Uterus (tissue), 4 donors: ENCODE results near the gene DHPS. TPM values are rescaled to one million over a fixed set of nuclear protein-coding genes. Genes with fewer than 3 reads are reported as not detected.
"Not testable (repeated sequence)": the region's sequence is repeated elsewhere in the genome, so short reads cannot be mapped to it uniquely, and the experiment has no call there.

Source experiments
- DNase-seq, 2 donors: peaks; one replicate each; pipeline ENCODE4 v3.0.0-alpha.2; 2019 to 2020
- H3K27ac ChIP-seq, 2 donors: fragments of 200-600 bp; sonication (generic); 1 replicate in 1 of 2; 2 replicates in 1 of 2; pipeline ENCODE4 v1.5.1; 2016 to 2018
- H3K27me3 ChIP-seq, 2 donors: fragments of 200-600 bp; sonication (generic); one replicate each; pipeline ENCODE4 v1.5.1; 2018 to 2019; ENCODE audit warnings: control low read depth in 1 of 2
- H3K36me3 ChIP-seq, 2 donors: fragments of 200-600 bp; sonication (generic); one replicate each; pipeline ENCODE4 v1.5.1; 2019; ENCODE audit warnings: control low read depth in 1 of 2
- H3K4me1 ChIP-seq, 2 donors: fragments of 200-600 bp; sonication (generic); one replicate each; pipeline ENCODE4 v1.5.1; 2018 to 2019; ENCODE audit warnings: control low read depth in 1 of 2
- H3K4me3 ChIP-seq, 2 donors: fragments of 200-600 bp; sonication (generic); 1 replicate in 1 of 2; 2 replicates in 1 of 2; pipeline ENCODE4 v1.5.1; 2018 to 2019; ENCODE audit warnings: mild to moderate bottlenecking in 1 of 2
- H3K9me3 ChIP-seq, 2 donors: fragments of 200-600 bp; sonication (generic); one replicate each; pipeline ENCODE4 v1.5.1; 2019; ENCODE audit warnings: control low read depth in 1 of 2
- CTCF ChIP-seq, 4 experiments: fragments of 200-600 bp in 2 of 4; fragments of 450-650 bp in 2 of 4; sonication (generic) in 2 of 4; IDR thresholded peaks; one replicate each; pipeline ENCODE4 v1.5.1; 2016 to 2019; ENCODE audit warnings: antibody characterized with exemption in 4 of 4, mild to moderate bottlenecking in 2 of 4, moderate library complexity in 1 of 4
- POLR2A ChIP-seq, 2 donors: fragments of 450-650 bp; IDR thresholded peaks; one replicate each; pipeline ENCODE4 v1.6.1; 2016; ENCODE audit warnings: antibody characterized with exemption in 2 of 2, mild to moderate bottlenecking in 1 of 2, moderate library complexity in 1 of 2
- intact Hi-C: fragments of 100-400 bp; cut with DNase I; formaldehyde crosslinking; loops from one replicate; pipeline ENCODE4 v1.15.1; 2023; ENCODE audit warnings: low total_unique reads
- total RNA-seq, 4 donors: library from RNA; depleted of rRNA in 3 of 4; stranded (reverse); fragments of >200 nt in 3 of 4; gene quantifications; one replicate each; pipeline versions ENCODE4 v1.1.0 to v1.2.4, GENCODE V29; 2014 to 2023
- donor health status: DM: yes; HTN: yes; CAD: no.

Gene DHPS
- 100 to 1,000 TPM in 2 of 4 donors, 10 to 100 TPM in 2; 70.9 to 125 (median 97.1) TPM for total RNA-seq

DNA sequence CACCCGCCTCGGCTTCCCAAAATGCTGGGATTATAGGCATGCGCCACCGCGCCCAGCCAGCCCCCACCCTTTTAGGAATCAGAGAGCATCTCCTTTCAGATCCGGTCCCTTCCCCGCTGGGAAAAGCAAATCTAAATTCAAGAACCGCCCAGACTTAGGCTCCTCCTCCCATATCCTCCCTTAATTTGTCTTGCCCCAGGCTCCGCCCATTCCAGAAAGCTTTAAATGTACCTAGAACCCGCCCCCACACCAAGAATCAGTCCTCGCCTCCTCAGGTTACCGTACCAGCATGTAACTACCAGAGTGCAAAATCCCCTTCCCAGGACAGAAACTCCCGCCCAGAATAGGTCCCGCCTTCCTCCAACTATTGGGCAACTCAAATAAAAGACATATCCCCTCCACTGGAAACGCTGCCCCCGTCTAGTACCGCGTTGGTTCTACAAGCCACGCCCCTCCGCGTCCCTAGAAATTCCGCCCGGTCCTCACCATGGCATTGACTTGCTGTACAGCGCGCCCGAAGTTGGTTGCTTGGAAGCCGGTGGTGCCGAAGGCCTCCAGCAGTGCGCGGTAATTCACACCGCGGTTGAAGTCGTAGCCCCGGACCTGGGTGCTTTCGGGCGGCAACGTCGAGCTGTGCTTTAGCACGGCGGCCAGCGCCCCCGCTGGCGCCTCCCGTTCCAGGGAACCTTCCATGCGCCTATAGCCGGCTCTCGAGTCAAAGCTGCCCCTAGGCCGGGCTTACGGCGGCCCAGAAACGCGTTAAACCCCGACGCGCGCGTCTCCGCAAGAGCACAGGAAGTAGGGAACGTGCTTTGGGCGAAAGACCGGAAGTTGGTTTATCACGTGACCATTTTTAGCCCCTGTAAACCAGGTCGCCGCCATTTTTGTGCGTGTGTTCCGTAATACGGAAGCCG, at the start of gene DHPS:
TSS of gene DHPS (minus strand) at position 807 of the 914 bp plus-strand sequence. CDS start at position 693, 114 bp downstream.
- intact Hi-C loops: no loop called here
- TF ChIP-seq CTCF (IDR thresholded peaks at IDR 0.05) (peak in 1 of 4 experiments; percentile 19), POLR2A (IDR thresholded peaks at IDR 0.05) (peak; percentile 15 to 53)

GRCh38 chr19:12731337-12731736, 49.7 kb upstream of the DHPS start:
- no peak for TF ChIP-seq CTCF (IDR thresholded peaks at IDR 0.05)
- no peak for TF ChIP-seq POLR2A (IDR thresholded peaks at IDR 0.05)
- no peaks in the 10 kb centered on the region for H3K27me3 ChIP-seq
- no peaks in the 10 kb centered on the region for H3K36me3 ChIP-seq
- H3K9me3 ChIP-seq: no peaks in the 10 kb centered on the region
- H3K27ac ChIP-seq: no peak overlapping the region
- intact Hi-C loops: no loop called here
- DNase-seq: no peak
- H3K4me3 ChIP-seq: no peak overlapping the region
- H3K4me1 ChIP-seq: peaks cover 8 to 15% of the 10 kb centered on the region in 2 donors

More for the DNA sequence above, at the start of gene DHPS:
- Histone ChIP-seq H3K4me3 (peak within 1 kb of the TSS; percentile 93 to 96), H3K36me3 (no peaks in the 10 kb centered on the region), H3K4me1 (no peaks in the 10 kb centered on the region), H3K27ac (peak within 1 kb of the TSS; percentile 88 to 98), H3K27me3 (no peaks in the 10 kb centered on the region), H3K9me3 (no peaks in the 10 kb centered on the region)
- DNase-seq: peak; percentile 89 to 96

DNA sequence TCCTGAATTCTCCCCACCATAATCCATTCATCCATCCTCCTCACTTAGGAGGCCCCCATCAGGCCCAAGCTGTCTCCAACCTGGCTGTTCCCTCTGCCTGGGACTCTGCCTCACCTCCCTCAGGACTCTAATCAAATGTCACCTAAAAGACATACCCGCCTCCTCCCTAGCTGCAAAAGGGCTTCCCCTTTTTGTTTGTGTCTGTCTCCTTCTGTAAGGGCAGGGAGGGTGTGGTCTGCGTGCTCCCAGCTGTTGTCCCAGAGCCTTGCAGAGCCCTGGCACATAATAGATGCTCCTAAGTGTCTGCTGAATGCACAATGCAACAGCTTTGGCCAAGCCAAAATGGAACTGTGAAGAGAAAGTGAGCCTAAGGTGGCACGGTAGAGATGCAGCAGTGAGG, 48.4 kb upstream of the DHPS start:
- no peaks in the 10 kb centered on the region for H3K9me3 ChIP-seq
- no peak overlapping the region for H3K4me3 ChIP-seq
- H3K27ac ChIP-seq: no peak overlapping the region
- no peak for DNase-seq
- TF ChIP-seq POLR2A (IDR thresholded peaks at IDR 0.05): no peak
- no peak for TF ChIP-seq CTCF (IDR thresholded peaks at IDR 0.05)
- intact Hi-C loops: no loop called here
- H3K4me1 ChIP-seq: peaks cover 8 to 15% of the 10 kb centered on the region in 2 donors
- H3K36me3 ChIP-seq: no peaks in the 10 kb centered on the region
- no peaks in the 10 kb centered on the region for H3K27me3 ChIP-seq

- Histone ChIP-seq H3K36me3 (no peaks in the 10 kb centered on the region), H3K27me3 (no peaks in the 10 kb centered on the region), H3K4me1 (peaks cover 3 to 8% of the 10 kb centered on the region in 2 donors), H3K9me3 (no peaks in the 10 kb centered on the region), H3K4me3 (no peak overlapping the region), H3K27ac (no peak overlapping the region)
- DNase-seq: no peak
- TF ChIP-seq POLR2A (IDR thresholded peaks at IDR 0.05) (no peak), CTCF (IDR thresholded peaks at IDR 0.05) (no peak)
- intact Hi-C loops: no loop called here
Observed at GRCh38 chr19:12727745-12728433, 46.2 kb upstream of the DHPS start.

DNA sequence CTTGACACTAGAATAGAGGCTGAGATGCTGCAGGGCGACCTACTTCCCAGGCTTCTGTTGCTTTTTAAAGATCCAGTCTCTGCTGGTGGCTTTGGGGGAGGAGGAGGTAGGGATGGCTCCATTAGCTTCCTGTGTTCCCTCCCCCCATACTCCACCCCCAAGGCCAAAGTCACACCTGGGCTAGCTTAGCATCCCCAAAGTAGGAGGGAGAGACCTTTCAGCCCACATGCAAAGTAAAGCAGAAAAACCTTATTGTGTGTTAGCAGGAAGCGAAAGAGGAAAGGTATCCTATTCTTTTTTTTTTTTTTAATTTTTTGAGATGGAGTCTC, 45.3 kb upstream of the DHPS start:
- intact Hi-C loops: no loop called here
- Histone ChIP-seq H3K27me3 (no peaks in the 10 kb centered on the region), H3K36me3 (no peaks in the 10 kb centered on the region), H3K27ac (no peak overlapping the region), H3K4me3 (no peak overlapping the region), H3K4me1 (no peaks in the 10 kb centered on the region), H3K9me3 (no peaks in the 10 kb centered on the region)
- TF ChIP-seq POLR2A (IDR thresholded peaks at IDR 0.05) (no peak), CTCF (IDR thresholded peaks at IDR 0.05) (no peak)
- no peak for DNase-seq

DNA sequence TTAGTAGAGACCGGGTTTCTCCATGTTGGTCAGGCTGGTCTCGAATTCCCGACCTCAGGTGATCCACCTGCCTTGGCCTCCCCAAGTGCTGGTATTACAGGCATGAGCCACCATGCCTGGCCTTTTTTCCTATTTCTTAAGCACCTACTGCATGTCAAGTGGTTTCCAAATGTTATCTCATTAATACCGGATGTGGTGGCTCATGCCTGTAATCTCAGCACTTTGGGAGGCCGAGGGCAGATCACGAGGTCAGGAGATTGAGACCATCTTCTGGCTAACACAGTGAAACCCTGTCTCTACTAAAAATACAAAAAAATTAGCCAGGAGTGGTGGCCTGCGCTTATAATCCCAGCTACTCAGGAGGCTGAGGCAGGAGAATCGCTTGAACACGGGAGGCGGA, 43.9 kb upstream of the DHPS start:
- DNase-seq, H3K36me3 ChIP-seq, H3K4me1 ChIP-seq, H3K4me3 ChIP-seq, H3K9me3 ChIP-seq, intact Hi-C loops, H3K27ac ChIP-seq, H3K27me3 ChIP-seq: not testable (repeated sequence)
